SIG-M5 treated with dmso at 0.1 percent for 504 hours (cell line): ENCODE data around the gene MATCAP1.

ENCODE experiments used
- DNase-seq: peaks from one replicate; lab custom pipeline; 2025; ENCODE audit not compliant: unreplicated experiment; lab: John Stamatoyannopoulos, UW

MATCAP1 gene

DNA sequence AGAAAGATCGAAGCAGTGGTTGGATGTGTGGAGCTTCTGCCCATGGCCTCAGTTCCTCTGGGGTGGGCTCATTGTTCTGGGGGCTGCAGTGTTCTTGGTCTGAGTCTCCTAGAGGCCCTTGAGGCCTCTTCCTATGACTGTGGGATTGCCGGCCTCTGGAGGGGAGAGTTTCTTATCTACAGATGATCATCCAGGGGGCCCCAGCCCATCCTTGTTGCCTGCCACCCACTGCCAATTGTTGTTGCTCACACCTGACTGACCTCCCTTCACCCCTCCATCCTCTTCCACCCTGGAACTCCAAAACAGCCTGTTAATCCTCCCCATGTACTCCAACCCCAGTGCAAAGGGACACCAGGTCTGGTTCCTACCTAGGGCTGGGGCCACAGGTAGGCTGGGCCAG is 38.8 kb downstream of the MATCAP1 start:
- no peak for DNase-seq

DNA sequence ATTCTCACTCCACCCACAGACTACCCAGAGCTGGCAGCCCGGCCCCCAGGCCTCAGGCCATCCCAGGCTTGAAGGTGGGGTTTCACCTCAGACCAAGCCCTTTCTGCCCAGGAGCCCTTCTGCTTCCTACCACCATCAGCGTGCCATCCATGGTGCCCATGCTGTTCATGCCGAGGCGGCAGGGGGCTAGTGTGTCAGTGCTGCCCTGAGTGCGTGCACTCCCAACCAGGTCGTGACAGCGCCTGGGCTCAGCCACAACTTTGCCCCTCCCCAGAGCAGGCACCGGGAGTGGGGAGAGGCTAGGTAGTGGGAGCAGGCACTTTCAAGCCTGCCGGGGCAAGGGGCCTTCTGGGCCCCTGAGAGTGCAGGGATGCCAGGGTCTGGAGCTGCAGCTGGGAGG is 41.4 kb downstream of the MATCAP1 start:
- no peak for DNase-seq

DNA sequence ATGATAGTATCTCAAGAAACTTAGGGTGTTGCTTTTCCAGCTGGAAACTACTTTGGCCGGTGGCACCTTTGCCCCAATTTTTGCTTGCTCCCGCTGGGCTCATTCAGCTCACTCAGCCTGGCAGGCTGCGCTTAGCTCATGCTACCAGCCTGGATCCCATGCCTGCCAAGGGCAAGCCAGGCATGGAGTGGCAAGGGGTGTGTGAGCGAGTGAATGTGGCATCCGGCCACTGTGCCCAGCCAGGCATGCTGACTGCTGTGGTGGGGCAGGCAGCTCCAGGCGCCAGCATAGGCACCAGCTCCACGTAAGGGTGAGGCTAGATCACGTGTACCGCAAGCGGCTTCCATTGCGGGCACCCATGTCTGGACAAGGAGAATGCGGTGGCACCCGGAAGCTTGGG is 42.4 kb downstream of the MATCAP1 start:
- DNase-seq, result no peak

DNA sequence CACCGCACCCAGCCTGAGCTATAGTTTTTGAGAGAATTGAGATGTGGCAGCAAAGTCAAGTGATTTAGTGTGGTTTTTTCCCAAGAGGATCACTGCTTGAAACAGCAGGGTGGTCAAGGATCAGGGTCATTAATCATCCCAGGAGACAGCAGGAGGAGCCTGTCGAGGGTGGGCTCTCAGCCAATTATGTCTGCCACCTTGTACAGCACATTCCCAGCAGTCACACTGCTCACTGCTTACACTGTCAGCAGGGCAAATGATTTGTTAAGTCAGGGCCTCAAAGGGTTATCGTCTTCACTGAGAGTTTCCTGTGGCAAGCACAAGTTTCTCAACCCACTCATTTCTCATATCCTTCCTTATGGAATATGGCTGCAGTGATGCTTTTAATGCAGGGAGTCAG is 46.2 kb downstream of the MATCAP1 start:
- no peak for DNase-seq

DNA sequence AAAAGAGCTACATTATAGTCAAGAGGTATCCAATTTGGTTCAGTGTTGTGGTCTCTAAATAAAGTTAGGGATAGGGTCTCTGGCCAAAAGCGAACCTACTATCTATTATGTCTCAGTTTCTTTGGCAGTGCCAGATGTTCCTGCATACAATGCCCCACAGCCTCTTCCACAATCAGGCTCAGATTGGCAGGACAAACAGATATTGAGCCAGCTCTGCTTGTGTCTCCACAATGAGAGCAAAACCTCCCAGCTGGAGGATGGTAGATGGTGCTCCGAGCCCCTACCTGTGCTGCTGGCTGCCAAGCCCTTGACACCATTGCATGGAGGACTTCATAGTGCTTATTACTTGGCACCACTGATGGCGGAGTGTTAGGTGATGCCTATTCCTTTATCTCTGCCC is 54.3 kb downstream of the MATCAP1 start:
- no peak for DNase-seq

DNA sequence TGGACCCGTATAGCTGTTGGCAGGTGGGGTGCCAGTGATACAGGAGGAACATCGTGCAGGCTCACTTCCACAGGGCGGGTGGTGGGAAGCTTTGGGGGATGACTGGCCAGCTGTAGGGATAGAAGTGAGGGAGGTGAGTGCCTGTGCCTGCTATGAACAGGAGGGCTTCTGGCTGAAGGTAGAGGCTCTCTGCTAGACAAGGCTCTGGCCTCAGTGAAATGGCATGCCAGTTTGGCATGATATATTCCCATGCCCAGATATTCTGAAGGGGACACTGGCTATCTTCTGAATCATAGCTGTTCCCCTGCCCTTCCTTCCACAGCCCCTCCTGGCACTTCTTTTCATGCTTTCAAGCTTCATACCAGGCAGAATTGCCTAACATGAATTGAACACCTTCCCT is 54.9 kb downstream of the MATCAP1 start:
- no peak for DNase-seq

DNA sequence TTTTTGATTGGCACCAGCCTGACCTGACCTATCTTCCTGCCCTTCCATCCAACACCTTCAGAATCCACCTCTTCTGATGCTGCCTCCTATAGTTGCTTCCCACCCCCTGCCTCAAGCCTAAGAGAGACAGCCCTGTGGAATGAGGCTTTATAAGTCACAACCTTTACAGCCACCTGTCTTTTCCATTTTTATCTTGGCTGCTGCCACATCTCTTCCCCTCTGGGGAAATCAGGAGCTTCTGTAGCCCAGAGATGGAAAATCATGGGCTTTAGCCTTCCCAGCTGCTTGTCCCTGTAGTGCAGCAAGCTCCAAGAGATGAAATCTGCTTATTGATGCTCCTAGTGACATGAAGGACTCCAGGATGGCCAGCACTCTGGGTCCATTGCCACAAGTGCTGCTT is 55.3 kb downstream of the MATCAP1 start:
- no peak for DNase-seq
